Heart left ventricle (tissue), 16 donors: ENCODE data around the gene SCFD2. TPM values are rescaled to one million over a fixed set of nuclear protein-coding genes. Genes with fewer than 3 reads are reported as not detected.
A peak's percentile ranks its signal among the peaks of the same experiment; 100 is the strongest.
"Not testable (repeated sequence)": the region's sequence is repeated elsewhere in the genome, so short reads cannot be mapped to it uniquely, and the experiment has no call there.

Experiments
- ATAC-seq, 4 donors: fragments of 200-7000 bp; cut with Tn5 transposase; one replicate each; pipeline ENCODE4 v1.9.1; 2020 to 2022; ENCODE audit warnings: moderate library complexity in 4 of 4, mild to moderate bottlenecking in 3 of 4, moderate number of reproducible peaks in 1 of 4
- DNase-seq, 5 donors: peaks; one replicate each; pipeline ENCODE4 v3.0.0-alpha.2; 2020
- H3K27ac ChIP-seq, 12 donors: fragments of 200-600 bp; sonication (generic) in 4 of 12; one replicate each; pipeline versions ENCODE4 v1.5.0 to v1.8.0; 2016 to 2022; ENCODE audit warnings: mild to moderate bottlenecking in 2 of 12
- H3K27me3 ChIP-seq, 9 donors: fragments of 200-600 bp; sonication (generic) in 2 of 9; one replicate each; pipeline versions ENCODE4 v1.5.1 to v1.8.0; 2016 to 2022; ENCODE audit warnings: mild to moderate bottlenecking in 3 of 9
- H3K36me3 ChIP-seq, 9 donors: fragments of 200-600 bp; sonication (generic) in 2 of 9; one replicate each; pipeline versions ENCODE4 v1.5.0 to v1.8.0; 2018 to 2022; ENCODE audit warnings: mild to moderate bottlenecking in 2 of 9
- H3K4me1 ChIP-seq, 12 donors: fragments of 200-600 bp; sonication (generic) in 4 of 12; one replicate each; pipeline versions ENCODE4 v1.5.0 to v1.8.0; 2016 to 2022; ENCODE audit warnings: mild to moderate bottlenecking in 3 of 12
- H3K4me3 ChIP-seq, 12 donors: fragments of 200-600 bp; sonication (generic) in 4 of 12; one replicate each; pipeline versions ENCODE4 v1.5.0 to v1.8.0; 2017 to 2022; ENCODE audit warnings: mild to moderate bottlenecking in 9 of 12, moderate library complexity in 4 of 12
- H3K9me3 ChIP-seq, 12 donors: fragments of 200-600 bp; sonication (generic) in 4 of 12; one replicate each; pipeline versions ENCODE4 v1.5.0 to v1.8.0; 2016 to 2022; ENCODE audit warnings: mild to moderate bottlenecking in 1 of 12
- POLR2A ChIP-seq, 2 donors: fragments of 450-650 bp; IDR thresholded peaks; one replicate each; pipeline ENCODE4 v1.6.1; 2017; ENCODE audit warnings: antibody characterized with exemption in 2 of 2, mild to moderate bottlenecking in 2 of 2, moderate library complexity in 2 of 2
- WGBS, 4 donors: extraction: QIAGEN DNeasy Blood & Tissue Kit in 2 of 4; methylation state at CpG; one replicate each; pipeline versions ENCODE4 v1.1.5 to v1.1.7; 2013 to 2018; 5-methylcytosine and 5-hydroxymethylcytosine counted together
- intact Hi-C, 10 donors: fragments of 100-400 bp; cut with DNase I; formaldehyde crosslinking; loops; one replicate each; pipeline versions ENCODE4 v1.11.1 to v1.14.2; 2022
- long read RNA-seq, 3 donors: library from polyadenylated mRNA; unstranded; transcript quantifications; one replicate each; pipeline ENCODE4 v2.0.0, GENCODE V29; 2020 to 2021
- polyA plus RNA-seq, 2 donors: library from polyadenylated mRNA; stranded (reverse); fragments of 200-250 nt; gene quantifications; one replicate each; pipeline ENCODE4 v1.2.3, GENCODE V29; 2013
- total RNA-seq, 9 donors: library from RNA; depleted of rRNA in 2 of 9; stranded (reverse); fragments of >200 nt in 2 of 9; fragmentation: NEBNext Ultra II Directional in 3 of 9; extraction: Animal tissue kit (Norgen Biotek cat#: 25700) in 3 of 9; gene quantifications; one replicate each; pipeline versions ENCODE4 v1.1.0 to v1.2.4, GENCODE V29; 2016 to 2023
- TF ChIP-seq, protein P1 (sequence below), 12 donors: fragments of 200-600 bp; sonication (generic) in 4 of 12; IDR thresholded peaks; one replicate each; pipeline versions ENCODE4 v1.5.0 to v1.8.0; 2018 to 2022; ENCODE audit warnings: antibody characterized with exemption in 12 of 12, mild to moderate bottlenecking in 5 of 12
- donor health status: ischemic (EF 13 %, LVEDD 7.1; RV severe dilation, severe dysfunction).
- donor health status: healthy with polysubstance abuse.
- donor health status: DM: no; HTN: yes; CAD: no.
- donor health status: DM: no; HTN: no; CAD: no.
- donor health status: ischemic (EF 25% LVEDD 6.9; RV normal size, moderate dysfunction).
- donor health status: ischemic (EF 25% LVEDD 5.7; RV mildly dilated, moderate dysfunction).
- donor health status: healthy.
- donor health status: DM: yes; HTN: yes; CAD: no.
- donor health status: ischemic (EF 35%, LVEDD 5.7; RV mildly dilated, moderate dysfunction).
- donor health status: nonischemic (EF 11% LVEDD 7.7; RV severe dilation, severe dysfunction).
- donor health status: DM: yes; HTN: yes; CAD: no.
- donor health status: PGD.
- donor health status: ischemic (EF 29% LVEDD 5.4; RV normal size, mild dysfunction).
- donor health status: nonischemic (EF 23%, LVEDD 6.1; RV moderate dilation, normal function).

SCFD2 gene
- total RNA-seq (10 to 100 TPM in 5 of 9 donors, 1 to 10 TPM in 4; 6.5 to 14.0 (median 10.8) TPM), polyA plus RNA-seq (1 to 10 TPM; 3.7 to 9.4 TPM)
- long read RNA-seq, donor 1, partial matches to known transcripts = 0 of 1 reads
- long read RNA-seq, donor 1, other reads (novel, unspliced or antisense) = 1 of 1 reads
- long read RNA-seq, donor 2, partial matches to known transcripts = 0 of 1 reads
- long read RNA-seq, donor 2, other reads (novel, unspliced or antisense) = 1 of 1 reads
- long read RNA-seq, donor 3, partial matches to known transcripts = 1 of 2 reads
- long read RNA-seq, donor 3, other reads (novel, unspliced or antisense) = 1 of 2 reads

- H3K27me3 ChIP-seq = peaks cover 0 to 11% (median 0%) of the 10 kb centered on the region in 9 donors
- peaks cover 0 to 47% (median 18%) of the 10 kb centered on the region in 12 donors for H3K4me1 ChIP-seq
- DNase-seq (peak; percentile 96 to 98 (median 98)), ATAC-seq (peak; percentile 100)
- peaks cover 0 to 8% (median 0%) of the 10 kb centered on the region in 9 donors for H3K36me3 ChIP-seq
- H3K9me3 ChIP-seq = no peaks in the 10 kb centered on the region
- intact Hi-C loops = loop anchor here in 2 of 10 donors (1.0 to 10.0 kb wide), 2 partner anchors 12 to 351 kb away; partner anchors contain the start of gene FIP1L1 (in 1 of the 2)
- TF ChIP-seq POLR2A (IDR thresholded peaks at IDR 0.05) = peak in 1 of 2 donors; percentile 46
- TF ChIP-seq, protein P1, sequence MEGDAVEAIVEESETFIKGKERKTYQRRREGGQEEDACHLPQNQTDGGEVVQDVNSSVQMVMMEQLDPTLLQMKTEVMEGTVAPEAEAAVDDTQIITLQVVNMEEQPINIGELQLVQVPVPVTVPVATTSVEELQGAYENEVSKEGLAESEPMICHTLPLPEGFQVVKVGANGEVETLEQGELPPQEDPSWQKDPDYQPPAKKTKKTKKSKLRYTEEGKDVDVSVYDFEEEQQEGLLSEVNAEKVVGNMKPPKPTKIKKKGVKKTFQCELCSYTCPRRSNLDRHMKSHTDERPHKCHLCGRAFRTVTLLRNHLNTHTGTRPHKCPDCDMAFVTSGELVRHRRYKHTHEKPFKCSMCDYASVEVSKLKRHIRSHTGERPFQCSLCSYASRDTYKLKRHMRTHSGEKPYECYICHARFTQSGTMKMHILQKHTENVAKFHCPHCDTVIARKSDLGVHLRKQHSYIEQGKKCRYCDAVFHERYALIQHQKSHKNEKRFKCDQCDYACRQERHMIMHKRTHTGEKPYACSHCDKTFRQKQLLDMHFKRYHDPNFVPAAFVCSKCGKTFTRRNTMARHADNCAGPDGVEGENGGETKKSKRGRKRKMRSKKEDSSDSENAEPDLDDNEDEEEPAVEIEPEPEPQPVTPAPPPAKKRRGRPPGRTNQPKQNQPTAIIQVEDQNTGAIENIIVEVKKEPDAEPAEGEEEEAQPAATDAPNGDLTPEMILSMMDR (IDR thresholded peaks at IDR 0.05) = no peak
- 0 to 1% (median 0%) methylated on average over 42 to 51 of the region's 51 CpGs for WGBS, 4 donors
- peak within 1 kb of the TSS; percentile 60 to 99 (median 88) for H3K4me3 ChIP-seq
- peak within 1 kb of the TSS in 11 of 12 donors; percentile 24 to 84 (median 53) for H3K27ac ChIP-seq
Measured at GRCh38 chr4:53365486-53366300, at the start of gene SCFD2. SCFD2 (minus strand) TSS chr4:53366061.

GRCh38 chr4:53409479-53409878 lies 43.6 kb upstream of the SCFD2 start:
- WGBS, 4 donors = 92 to 100% (median 97%) methylated on average over 7 to 11 of the region's 11 CpGs
- DNase-seq, H3K27ac ChIP-seq, H3K27me3 ChIP-seq, H3K4me3 ChIP-seq, ATAC-seq, intact Hi-C loops: not testable (repeated sequence)
- Histone ChIP-seq H3K9me3 (peaks cover 0 to 17% (median 0%) of the 10 kb centered on the region in 12 donors), H3K4me1 (peaks cover 0 to 21% (median 3%) of the 10 kb centered on the region in 12 donors), H3K36me3 (peaks cover 0 to 12% (median 4%) of the 10 kb centered on the region in 9 donors)

GRCh38 chr4:53380221-53380620 lies 14.4 kb upstream of the SCFD2 start:
- no peak for TF ChIP-seq POLR2A (IDR thresholded peaks at IDR 0.05)
- no peak overlapping the region for H3K27ac ChIP-seq
- peaks cover 0 to 41% (median 33%) of the 10 kb centered on the region in 9 donors for H3K36me3 ChIP-seq
- WGBS, 4 donors = 89 to 93% (median 92%) methylated on average over 4 of the region's 4 CpGs
- H3K4me1 ChIP-seq = peaks cover 0 to 26% (median 20%) of the 10 kb centered on the region in 12 donors
- no peak overlapping the region for H3K4me3 ChIP-seq
- DNase-seq (no peak), ATAC-seq (no peak)
- intact Hi-C loops = loop anchor here in 1 of 10 donors (10.0 kb wide), 1 partner anchor 75 kb away; no protein-coding TSS in a partner anchor
- H3K9me3 ChIP-seq = no peaks in the 10 kb centered on the region
- no peaks in the 10 kb centered on the region for H3K27me3 ChIP-seq

GRCh38 chr4:53378171-53378482 lies 12.3 kb upstream of the SCFD2 start:
- 0 to 2% (median 1%) methylated on average over 10 of the region's 10 CpGs for WGBS, 4 donors
- Histone ChIP-seq H3K36me3 (peaks cover 0 to 20% (median 12%) of the 10 kb centered on the region in 9 donors), H3K27ac (peak overlapping the region in 11 of 12 donors; percentile 73 to 94 (median 90)), H3K9me3 (no peaks in the 10 kb centered on the region), H3K4me1 (peaks cover 0 to 26% (median 20%) of the 10 kb centered on the region in 12 donors), H3K4me3 (peak overlapping the region; percentile 50 to 97 (median 88)), H3K27me3 (no peaks in the 10 kb centered on the region)
- ATAC-seq = no peak
- no peak for DNase-seq
- TF ChIP-seq, protein P1 (IDR thresholded peaks at IDR 0.05) = no peak
- no peak for TF ChIP-seq POLR2A (IDR thresholded peaks at IDR 0.05)
- intact Hi-C loops = loop anchor here in 7 of 10 donors (5.0 to 10.0 kb wide), 4 partner anchors 183 to 1343 kb away; partner anchors contain the start of gene SGCB (in 1 of the 7)
